HG03196 (cell line): ENCODE data around the gene UQCC2.

Experiments
- ATAC-seq: cut with Tn5 transposase; IDR thresholded peaks from one replicate; pipeline ENCODE4 v1.9.1; 2021; ENCODE audit not compliant: unreplicated experiment

The UQCC2 gene

DNA sequence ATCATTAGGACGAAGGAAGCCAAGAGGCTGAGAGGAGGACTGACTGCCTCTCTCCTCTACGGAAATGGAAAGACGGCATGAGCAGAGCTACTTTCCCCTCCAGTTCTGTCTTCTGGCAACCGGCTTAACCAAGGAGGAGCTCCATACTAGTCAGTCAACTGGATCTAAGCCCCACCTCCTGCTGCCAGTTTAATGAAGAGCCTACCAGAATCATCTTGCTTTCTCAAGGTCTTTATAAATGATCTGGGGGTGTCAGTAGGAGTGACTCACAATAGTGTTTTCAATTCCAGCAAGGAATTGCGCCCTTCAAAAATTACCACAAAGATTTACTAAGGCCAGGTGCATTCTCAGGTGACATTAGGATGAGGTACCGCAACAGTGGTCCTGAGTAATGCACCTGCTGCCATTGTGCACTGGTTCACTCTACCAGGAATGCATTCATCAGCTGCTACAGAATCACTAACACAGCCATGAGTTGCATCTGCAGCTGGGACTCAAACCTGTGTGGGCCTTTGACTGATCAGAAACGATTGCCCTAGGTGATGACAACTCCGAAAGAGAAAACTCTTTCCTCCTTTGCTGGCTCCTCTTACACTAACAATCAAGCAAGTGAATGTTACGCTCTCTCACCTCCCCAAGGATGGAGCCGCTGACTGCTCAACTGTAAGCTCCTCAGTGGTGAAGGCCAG is 2.8 kb downstream of the UQCC2 start:
- ATAC-seq, result no peak

- no peak for ATAC-seq
Measured at GRCh38 chr6:33707771-33708170, 3.7 kb downstream of the UQCC2 start.

- ATAC-seq, result no peak
Measured at GRCh38 chr6:33705955-33706725, 5.4 kb downstream of the UQCC2 start.

- no peak for ATAC-seq
Measured at GRCh38 chr6:33705268-33705885, 6.1 kb downstream of the UQCC2 start.

GRCh38 chr6:33704215-33705066 is 7.1 kb downstream of the UQCC2 start:
- no peak for ATAC-seq

DNA sequence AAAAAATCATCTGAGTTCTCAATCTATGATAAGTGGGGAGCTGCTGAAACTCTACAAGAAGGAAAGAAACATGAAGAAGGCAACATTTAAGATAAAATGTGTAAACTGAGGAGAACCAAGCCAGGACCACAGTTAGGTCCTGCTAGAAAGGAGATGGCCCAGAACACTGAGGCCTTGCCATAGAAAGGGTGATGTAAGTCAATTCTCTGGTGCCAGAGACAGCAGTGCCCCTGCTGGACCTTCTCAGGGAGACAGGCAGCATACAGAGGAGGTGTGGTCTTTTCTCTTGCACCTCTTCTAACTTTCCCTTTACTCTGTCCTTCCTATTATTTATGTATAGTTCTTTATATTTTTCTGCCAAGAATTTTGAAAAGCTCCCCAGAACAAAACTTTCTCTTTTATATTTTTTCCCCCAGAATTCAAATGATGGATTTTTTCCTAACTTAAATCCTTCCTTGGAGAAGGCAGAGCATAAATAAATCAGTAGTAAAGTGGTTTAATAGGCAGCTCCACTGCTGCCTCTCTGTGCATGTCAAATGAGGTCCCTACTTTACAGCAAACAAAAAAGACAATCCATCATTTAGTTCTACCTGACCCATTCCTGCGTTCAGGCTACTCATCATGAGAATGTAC is 9.0 kb downstream of the UQCC2 start:
- no peak for ATAC-seq

- ATAC-seq, result no peak
Measured at GRCh38 chr6:33700391-33701050, 11.0 kb downstream of the UQCC2 start.

DNA sequence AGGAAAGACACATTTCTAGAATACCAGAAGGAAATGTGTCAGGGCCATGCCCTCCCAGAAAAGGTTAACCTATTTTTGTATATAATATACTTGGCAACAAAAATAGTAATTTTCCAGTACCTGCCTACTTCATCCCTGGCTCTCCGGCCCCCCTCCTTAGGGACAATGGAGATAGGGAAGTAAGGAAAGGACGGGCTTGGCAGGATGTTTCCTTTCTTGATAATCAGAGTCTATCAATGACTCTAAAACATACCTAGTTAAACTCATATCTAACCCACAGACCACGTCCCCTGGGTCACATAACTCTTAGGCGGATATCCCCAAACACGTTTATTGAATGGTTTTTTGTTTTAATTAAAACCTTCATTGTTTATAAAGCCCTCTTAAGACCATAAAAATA is 11.8 kb downstream of the UQCC2 start:
- no peak for ATAC-seq

GRCh38 chr6:33699131-33699530 is 12.4 kb downstream of the UQCC2 start:
- ATAC-seq, result no peak

DNA sequence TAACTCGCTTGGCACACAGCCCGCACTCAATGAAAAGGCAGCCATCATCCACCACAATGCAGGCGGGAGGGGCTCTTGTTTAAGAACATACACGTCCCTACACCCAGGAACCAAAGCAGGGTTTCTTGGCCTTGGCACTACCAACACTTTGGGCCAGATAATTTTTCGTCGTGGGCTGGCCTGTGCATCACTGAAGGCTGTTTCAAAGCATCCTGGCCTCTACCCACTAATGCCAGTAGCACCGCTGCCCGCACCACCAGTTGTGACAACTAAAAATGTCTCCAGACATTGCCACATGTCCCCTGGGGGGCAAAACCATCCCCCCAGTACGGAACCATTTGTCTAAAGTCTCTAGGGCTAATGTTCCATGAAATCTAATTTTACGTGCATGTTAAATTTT is 13.0 kb downstream of the UQCC2 start:
- ATAC-seq, result no peak

GRCh38 chr6:33697845-33698244 is 13.7 kb downstream of the UQCC2 start:
- no peak for ATAC-seq

- ATAC-seq, result no peak
Measured at GRCh38 chr6:33696548-33697518, 14.7 kb downstream of the UQCC2 start.

GRCh38 chr6:33696076-33696475 is 15.4 kb downstream of the UQCC2 start:
- ATAC-seq, result no peak

DNA sequence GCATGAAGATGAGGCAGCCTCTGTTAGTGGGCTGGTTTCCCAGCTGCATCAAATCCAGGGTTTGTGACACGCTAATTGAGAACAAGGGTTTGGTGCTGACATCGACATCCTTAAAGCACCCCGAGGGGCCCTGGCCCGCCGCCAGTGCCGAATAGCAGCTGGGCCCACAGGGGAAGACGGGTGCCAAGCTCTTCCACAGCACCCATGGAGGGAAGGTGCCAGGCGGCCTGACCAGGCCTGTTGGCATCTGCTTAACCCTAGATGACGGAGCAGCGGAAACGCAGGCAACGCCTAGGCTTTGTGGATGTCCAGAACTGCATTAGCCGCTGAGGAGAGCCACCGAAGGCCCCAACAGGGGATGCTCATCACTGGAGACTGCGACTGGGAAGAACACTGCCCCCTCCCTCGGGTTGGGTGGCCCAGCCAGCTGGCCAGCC is 16.0 kb downstream of the UQCC2 start:
- ATAC-seq, result no peak

GRCh38 chr6:33694977-33695376 is 16.5 kb downstream of the UQCC2 start:
- ATAC-seq, result no peak

DNA sequence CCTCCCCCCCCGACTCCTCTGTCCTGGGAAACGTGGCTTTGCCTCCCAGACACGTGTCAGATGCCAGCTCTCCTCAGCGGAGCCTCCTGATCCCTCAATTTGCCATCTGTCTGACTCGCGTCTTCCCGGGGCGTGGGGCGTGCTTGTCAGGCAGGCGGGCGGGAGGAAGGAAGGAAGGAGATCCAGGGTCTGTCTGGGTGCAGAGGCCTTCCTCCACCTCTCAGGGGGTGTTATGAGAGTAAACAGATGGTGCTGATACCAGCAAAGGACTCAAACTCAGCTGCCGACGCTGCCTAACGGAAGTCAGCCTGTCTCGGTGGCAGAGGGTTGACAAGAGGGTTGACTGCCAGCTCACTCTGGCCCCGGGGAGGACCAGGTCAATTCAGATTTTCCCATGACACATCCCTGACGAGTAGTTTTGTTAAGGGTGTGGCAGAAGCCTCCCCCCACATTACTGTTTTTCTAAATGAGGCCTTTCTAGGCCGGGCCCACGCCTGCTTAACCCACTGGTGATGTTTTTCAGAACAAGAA is 17.0 kb downstream of the UQCC2 start:
- ATAC-seq, result no peak

- ATAC-seq, result no peak
Measured at GRCh38 chr6:33693186-33694105, 18.1 kb downstream of the UQCC2 start.

GRCh38 chr6:33692760-33693158 is 18.7 kb downstream of the UQCC2 start:
- ATAC-seq, result no peak
